Adipose tissue (tissue), 3 donors: Measurements from ENCODE around the gene BMPER. TPM values are rescaled to one million over a fixed set of nuclear protein-coding genes. Genes with fewer than 3 reads are reported as not detected.

Experiments
- H3K27ac ChIP-seq: one replicate; pipeline ENCODE4 v1.5.1; 2013; ENCODE audit warnings: low read depth, low read length
- WGBS, 3 donors: extraction: QIAGEN DNeasy Blood & Tissue Kit; methylation state at CpG; one replicate each; pipeline ENCODE4 v1.1.7; 2013; 5-methylcytosine and 5-hydroxymethylcytosine counted together
- polyA plus RNA-seq, 3 donors: library from polyadenylated mRNA; stranded (reverse); fragments of 200-250 nt; gene quantifications; one replicate each; pipeline ENCODE4 v1.2.3, GENCODE V29; 2013
- donor health status: healthy with polysubstance abuse.
- donor health status: Bipolar disorder and iron deficiency.
- donor health status: healthy.

BMPER gene
- polyA plus RNA-seq, 3 donors: 1.2 to 9.3 (median 4.8) TPM

- WGBS, 3 donors: 46 to 70% (median 64%) methylated on average over 7 of the region's 7 CpGs
- no peak overlapping the region for H3K27ac ChIP-seq
These were observed 161.9 kb downstream of the BMPER start for GRCh38 chr7:34067005-34067778.

DNA sequence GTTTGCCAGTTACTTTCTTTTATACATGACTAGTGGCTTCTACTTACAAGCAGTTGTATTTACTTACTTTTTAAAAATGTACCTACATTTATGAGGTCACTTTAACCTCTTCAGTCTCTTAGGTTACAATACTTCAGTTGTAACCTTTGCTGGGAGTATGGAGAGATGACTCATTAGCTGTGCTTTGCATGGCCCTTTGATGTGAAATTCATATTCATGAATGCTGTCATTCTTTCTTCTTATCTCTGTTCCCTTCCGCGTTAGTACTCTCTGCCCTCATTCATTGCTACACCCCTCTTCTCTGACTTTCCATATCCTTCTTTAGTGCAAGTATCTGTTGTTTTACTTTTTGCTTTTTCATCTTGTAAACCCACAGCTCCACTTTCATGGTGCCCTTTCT is 164.3 kb downstream of the BMPER start:
- 51 to 87% (median 58%) methylated on average over 2 of the region's 2 CpGs for WGBS, 3 donors
- H3K27ac ChIP-seq: no peak overlapping the region

- 46 to 65% (median 58%) methylated on average over 5 of the region's 5 CpGs for WGBS, 3 donors
These were observed 165.4 kb downstream of the BMPER start for GRCh38 chr7:34070511-34071323.

GRCh38 chr7:34073676-34074075 is 168.3 kb downstream of the BMPER start:
- H3K27ac ChIP-seq: no peak overlapping the region
- whole genome bisulfite sequencing, 3 donors: 45 to 64% (median 53%) methylated on average over 2 of the region's 2 CpGs

More at GRCh38 chr7:34070511-34071323, 165.4 kb downstream of the BMPER start:
- H3K27ac ChIP-seq: no peak overlapping the region

DNA sequence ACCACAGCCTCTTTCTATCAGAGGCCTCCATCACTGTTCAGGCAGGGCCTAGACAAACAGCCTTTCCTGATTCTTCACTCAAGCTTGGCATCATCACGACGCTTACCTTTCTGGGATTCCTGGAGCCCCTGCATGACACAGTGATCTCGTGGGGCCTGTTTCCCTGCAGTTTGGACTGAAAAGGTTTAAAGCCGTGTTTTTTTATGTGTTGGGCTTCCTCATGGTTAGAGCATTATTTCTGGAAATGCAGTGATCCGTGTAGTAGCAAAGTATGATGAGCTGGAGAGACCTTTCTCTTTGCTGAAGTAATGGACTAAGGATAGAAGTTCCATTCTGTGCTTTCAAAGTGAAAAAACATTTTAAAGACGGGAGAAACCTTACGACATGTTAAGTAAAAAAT is 169.1 kb downstream of the BMPER start:
- no peak overlapping the region for H3K27ac ChIP-seq
- WGBS, 3 donors: 70 to 85% (median 81%) methylated on average over 7 of the region's 7 CpGs

GRCh38 chr7:34075523-34076370 is 170.4 kb downstream of the BMPER start:
- no peak overlapping the region for H3K27ac ChIP-seq
- 59 to 66% (median 63%) methylated on average over 9 of the region's 9 CpGs for WGBS, 3 donors

DNA sequence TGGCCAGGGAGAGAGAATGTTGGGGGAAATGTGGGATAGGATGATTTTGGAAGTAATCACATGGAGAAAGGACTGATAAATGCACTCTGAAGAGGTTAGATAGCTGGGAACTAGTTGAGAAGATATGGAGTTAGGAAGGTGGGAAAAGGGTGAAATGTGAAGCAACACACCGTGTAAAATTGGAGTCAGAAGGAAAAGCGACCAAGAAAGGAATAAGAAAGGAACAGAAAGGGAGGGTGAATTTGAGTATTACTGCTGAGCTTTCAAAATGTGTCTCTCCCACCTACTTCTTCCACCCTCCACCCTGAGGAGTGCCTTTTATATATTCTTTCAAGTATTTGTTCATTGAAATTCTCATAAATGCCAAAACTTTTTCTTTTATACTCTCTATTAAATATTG is 171.8 kb downstream of the BMPER start:
- 77 to 94% (median 85%) methylated on average over 2 of the region's 2 CpGs for WGBS, 3 donors
- no peak overlapping the region for H3K27ac ChIP-seq

DNA sequence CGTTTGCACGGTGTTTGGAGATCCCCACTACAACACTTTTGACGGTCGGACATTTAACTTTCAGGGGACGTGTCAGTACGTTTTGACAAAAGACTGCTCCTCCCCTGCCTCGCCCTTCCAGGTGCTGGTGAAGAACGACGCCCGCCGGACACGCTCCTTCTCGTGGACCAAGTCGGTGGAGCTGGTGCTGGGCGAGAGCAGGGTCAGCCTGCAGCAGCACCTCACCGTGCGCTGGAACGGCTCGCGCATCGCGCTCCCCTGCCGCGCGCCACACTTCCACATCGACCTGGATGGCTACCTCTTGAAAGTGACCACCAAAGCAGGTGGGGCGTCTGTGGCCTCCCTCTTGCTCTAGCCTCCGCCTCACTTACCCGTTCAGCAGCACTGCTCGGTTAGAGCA is 173.5 kb downstream of the BMPER start:
- no peak overlapping the region for H3K27ac ChIP-seq
- WGBS, 3 donors: 67 to 92% (median 87%) methylated on average over 30 of the region's 30 CpGs

DNA sequence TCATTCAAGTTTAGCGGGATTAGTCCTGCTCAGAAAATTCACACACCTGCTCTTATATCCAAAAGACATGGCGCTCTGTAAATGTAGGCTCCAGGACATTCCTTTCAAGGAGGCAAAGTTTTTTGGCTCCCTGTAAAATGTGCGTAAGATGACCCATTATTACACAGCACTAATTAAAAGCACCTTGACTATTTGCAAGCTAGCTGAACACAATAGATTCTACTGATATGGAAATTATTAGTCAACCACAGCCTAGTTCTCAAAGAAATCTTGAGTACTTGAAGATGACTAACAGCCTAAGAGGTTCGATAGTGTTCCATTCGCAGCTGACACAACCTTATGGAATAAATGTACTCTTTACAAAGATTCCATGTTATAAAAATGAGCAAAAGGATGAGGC is 175.2 kb downstream of the BMPER start:
- WGBS, 3 donors: 82 to 96% (median 93%) methylated on average over 5 of the region's 5 CpGs
- H3K27ac ChIP-seq: no peak overlapping the region

GRCh38 chr7:34081935-34082334 is 176.6 kb downstream of the BMPER start:
- H3K27ac ChIP-seq: no peak overlapping the region
- WGBS, 3 donors: 84 to 100% (median 89%) methylated on average over 1 of the region's 1 CpG

DNA sequence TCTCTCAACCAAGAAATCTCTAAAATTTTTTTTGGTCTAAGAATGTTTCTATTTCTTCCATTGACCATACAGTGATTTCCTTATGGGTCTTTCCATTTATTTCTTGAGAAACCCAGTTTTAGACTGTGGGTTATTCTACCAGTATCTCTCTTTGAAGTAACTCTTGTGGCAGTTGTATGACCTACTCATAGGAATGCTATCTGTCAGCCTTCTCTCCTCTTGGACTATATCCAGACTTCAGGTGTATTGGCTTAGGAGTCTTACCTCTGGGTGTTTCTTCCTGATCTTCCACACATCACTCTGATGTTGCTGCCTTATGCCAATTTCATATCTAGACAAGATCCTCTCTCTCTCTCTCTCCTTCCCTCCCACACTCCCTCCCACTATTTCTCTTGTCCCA is 178.1 kb downstream of the BMPER start:
- no peak overlapping the region for H3K27ac ChIP-seq

- 74 to 93% (median 92%) methylated on average over 1 of the region's 1 CpG for WGBS, 3 donors
- H3K27ac ChIP-seq: no peak overlapping the region
These were observed 179.3 kb downstream of the BMPER start for GRCh38 chr7:34084651-34085050.

DNA sequence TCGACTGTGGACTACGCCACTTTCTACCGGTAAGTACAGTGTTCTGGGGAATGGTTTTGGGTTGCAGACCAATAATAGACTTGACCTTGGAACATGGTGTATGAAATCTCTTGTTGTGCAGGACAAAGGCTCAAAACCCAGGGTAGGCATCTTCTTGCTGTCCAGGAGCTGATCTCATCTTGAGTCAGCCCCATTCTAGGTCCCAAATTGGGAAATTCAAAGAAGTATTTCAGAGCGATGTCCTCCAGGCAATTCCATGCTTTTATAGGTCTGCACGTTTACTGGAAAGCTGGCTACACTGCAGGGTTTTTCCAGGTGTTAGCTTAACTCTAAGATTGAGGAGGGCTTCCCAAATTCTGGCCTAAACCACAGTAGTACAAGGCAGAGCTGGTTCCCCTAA is 180.7 kb downstream of the BMPER start:
- H3K27ac ChIP-seq: no peak overlapping the region
- WGBS, 3 donors: 87 to 96% (median 91%) methylated on average over 5 of the region's 5 CpGs

DNA sequence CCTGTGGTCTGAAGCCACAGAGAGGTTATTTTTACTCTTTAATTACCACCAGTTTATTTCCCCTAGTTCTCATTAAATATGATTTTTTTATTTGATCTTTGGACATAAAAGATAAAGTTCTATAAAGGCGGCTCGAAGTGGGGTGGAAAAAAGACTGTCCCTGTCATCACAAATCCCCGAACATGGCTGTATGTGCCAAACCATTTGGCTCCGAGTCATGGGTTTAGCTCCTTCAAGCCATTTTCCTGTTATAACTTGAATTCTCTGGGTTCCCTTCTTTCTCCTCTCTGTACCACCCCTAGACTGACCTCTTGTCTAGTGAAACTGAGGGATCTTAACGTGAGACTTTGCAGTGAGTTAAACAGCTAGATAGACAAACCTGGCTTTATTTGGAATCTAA is 181.6 kb downstream of the BMPER start:
- 78 to 91% (median 90%) methylated on average over 5 of the region's 5 CpGs for WGBS, 3 donors
- no peak overlapping the region for H3K27ac ChIP-seq

DNA sequence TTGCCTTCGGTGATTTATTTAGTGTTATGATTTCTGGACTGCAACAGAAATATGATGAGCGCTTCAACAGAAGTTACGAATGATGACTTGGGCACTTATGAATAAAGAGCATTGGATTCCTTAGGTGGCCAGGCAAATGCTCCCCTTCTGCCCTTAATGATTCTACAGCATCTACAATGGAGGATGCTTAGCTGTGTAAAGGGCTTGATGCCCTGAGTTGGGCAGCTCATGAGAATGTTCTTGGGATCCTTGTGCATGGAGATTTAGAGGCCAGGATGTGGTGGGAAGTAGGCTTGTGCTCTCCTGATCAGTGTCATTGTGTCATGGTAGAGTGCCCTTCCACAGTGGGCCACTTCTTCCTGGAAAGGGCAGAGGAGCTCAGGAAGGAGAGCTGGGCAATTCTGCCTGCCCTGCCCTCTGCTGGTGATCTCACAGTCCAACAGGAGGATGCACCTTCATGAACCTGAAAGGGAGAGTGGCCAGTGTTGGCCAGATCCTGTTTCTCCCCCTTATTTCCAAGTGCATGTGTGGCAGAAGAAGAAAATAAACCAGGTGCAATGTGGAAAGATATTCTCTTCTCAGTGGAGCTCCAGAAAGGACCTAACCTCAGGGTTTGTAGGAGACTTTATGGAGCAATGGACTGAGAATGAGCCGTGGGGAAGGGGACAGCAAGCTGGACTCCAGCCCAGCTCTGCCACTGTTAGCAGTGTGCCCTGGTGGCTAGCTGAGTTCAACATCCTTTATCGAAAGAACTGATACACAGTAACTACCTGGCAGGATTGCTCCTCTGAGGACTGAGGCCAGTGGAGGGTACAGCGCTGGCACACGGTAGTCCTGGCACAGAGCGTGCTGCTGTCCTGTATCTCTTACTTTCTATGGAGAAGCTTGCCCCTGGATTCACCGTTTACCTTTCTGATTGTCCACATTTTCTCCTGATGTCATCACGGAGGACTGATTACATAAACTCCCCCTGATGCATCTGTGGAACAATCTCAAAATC is 182.9 kb downstream of the BMPER start:
- WGBS, 3 donors: 83 to 92% (median 90%) methylated on average over 10 of the region's 10 CpGs
- H3K27ac ChIP-seq: no peak overlapping the region

DNA sequence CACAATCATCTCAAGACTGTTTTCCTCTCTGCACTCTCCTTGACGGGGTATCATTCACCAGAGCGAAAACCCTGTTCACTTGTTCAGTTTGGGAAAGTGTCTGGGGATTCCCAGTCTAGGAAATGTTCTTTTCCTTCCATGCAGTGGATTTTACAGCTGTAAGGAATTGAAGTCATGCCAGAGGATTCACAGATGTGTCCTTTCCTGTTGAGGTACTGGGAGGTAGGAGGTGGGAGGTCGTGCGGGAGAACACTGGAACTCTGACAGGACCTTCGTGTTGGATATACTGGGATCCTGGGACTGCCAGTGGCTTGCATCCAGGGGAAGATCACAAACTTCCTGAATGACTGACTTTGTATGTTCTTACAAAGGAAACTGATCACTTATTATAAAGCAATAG is 185.5 kb downstream of the BMPER start:
- WGBS, 3 donors: 42 to 60% (median 51%) methylated on average over 5 of the region's 5 CpGs

GRCh38 chr7:34091321-34091917 is 186.1 kb downstream of the BMPER start:
- H3K27ac ChIP-seq: no peak overlapping the region
- 26 to 42% (median 40%) methylated on average over 4 of the region's 4 CpGs for WGBS, 3 donors

More for the DNA sequence above, 185.5 kb downstream of the BMPER start:
- H3K27ac ChIP-seq: no peak overlapping the region
